Activated CD4-positive, alpha-beta memory T cell treated with anti-CD3 and anti-CD28 coated beads, Interleukin-2, amount 10 ng/mL, durations not matched to agents 7 days and 5 days (primary cell): ENCODE results near the gene CADM1. TPM values are rescaled to one million over a fixed set of nuclear protein-coding genes. Genes with fewer than 3 reads are reported as not detected.

Source experiments
- CTCF ChIA-PET: fragments of 350-600 bp; sonication (Branson Sonifier 250); formaldehyde crosslinking; loops from one replicate; lab custom pipeline; 2021; ENCODE audit warnings: antibody characterized with exemption, inconsistent platforms; lab: Charles Lee
- POLR2A ChIA-PET: fragments of 350-600 bp; sonication (Branson Sonifier 250); formaldehyde crosslinking; loops from one replicate; lab custom pipeline; 2021; ENCODE audit warnings: antibody characterized with exemption; lab: Charles Lee
- DNase-seq: peaks from one replicate; pipeline ENCODE4 v3.0.0-alpha.2; 2020
- H3K27ac Mint-ChIP-seq: one replicate; pipeline ENCODE4 v1.8.0; 2021; ENCODE audit warnings: mild to moderate bottlenecking, mixed read lengths
- H3K27me3 Mint-ChIP-seq: one replicate; pipeline ENCODE4 v1.8.0; 2021; ENCODE audit warnings: mixed read lengths
- H3K36me3 Mint-ChIP-seq: one replicate; pipeline ENCODE4 v1.8.0; 2021; ENCODE audit warnings: low read depth, mixed read lengths
- H3K4me1 Mint-ChIP-seq: one replicate; pipeline ENCODE4 v1.8.0; 2021; ENCODE audit warnings: mixed read lengths
- H3K4me3 Mint-ChIP-seq: one replicate; pipeline ENCODE4 v1.8.0; 2021; ENCODE audit warnings: mild to moderate bottlenecking, mixed read lengths
- H3K9me3 Mint-ChIP-seq: one replicate; pipeline ENCODE4 v1.8.0; 2021; ENCODE audit warnings: mixed read lengths
- total RNA-seq, 2 experiments: library from RNA; stranded (reverse); gene quantifications; one replicate each; pipeline ENCODE4 v1.2.3, GENCODE V29; 2021

The CADM1 gene
- total RNA-seq, 2 experiments from 2014 or later: 1.7 to 2.5 TPM

DNA sequence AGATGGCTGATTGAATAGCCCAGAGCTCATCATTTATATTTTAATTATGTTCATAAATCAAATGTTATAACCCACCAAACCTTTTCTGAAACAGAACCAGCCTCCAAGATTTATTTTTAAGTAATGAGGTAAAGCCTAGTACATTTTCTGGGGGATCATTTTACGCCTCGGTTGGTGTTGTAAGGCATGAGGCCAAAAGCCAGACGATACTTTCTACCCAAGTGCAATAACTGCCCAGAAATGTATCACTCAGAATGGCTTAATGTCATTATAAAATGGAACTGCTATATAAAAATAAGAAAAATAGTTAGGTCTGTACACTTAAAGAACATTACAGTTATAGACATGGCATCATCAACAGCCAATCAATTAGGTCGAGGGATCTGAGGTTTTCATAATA is 283.3 kb downstream of the CADM1 start:
- CTCF ChIA-PET: no interaction called here
- no peak for DNase-seq
- no peaks in the 10 kb centered on the region for H3K36me3 Mint-ChIP-seq
- peaks cover 63% of the 10 kb centered on the region for H3K4me1 Mint-ChIP-seq
- no peak overlapping the region for H3K27ac Mint-ChIP-seq
- H3K4me3 Mint-ChIP-seq: no peak overlapping the region
- peaks cover 34% of the 10 kb centered on the region for H3K27me3 Mint-ChIP-seq
- POLR2A ChIA-PET: no interaction called here
- peaks cover 2% of the 10 kb centered on the region for H3K9me3 Mint-ChIP-seq

DNA sequence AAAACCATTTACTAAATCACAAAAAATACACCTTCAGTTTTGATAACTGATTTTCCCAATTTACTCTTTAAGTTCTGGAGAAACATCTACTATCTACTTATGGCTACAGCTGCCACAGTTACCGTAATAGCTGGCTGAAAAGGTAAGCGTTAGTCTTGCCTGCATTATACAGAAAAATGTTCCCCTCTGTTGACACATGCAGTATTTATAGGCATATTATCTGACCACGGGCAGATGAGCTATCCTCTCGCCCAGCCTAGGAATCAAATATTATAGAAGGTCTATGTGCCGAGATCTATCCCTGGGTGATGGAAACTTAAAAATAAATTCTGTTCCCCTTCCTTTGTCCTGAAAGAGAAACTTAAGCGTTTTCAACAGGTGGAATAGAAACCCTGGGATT is 283.8 kb downstream of the CADM1 start:
- no peak for DNase-seq
- H3K4me3 Mint-ChIP-seq: no peak overlapping the region
- peaks cover 34% of the 10 kb centered on the region for H3K27me3 Mint-ChIP-seq
- CTCF ChIA-PET: no interaction called here
- no peak overlapping the region for H3K27ac Mint-ChIP-seq
- H3K9me3 Mint-ChIP-seq: peaks cover 2% of the 10 kb centered on the region
- POLR2A ChIA-PET: no interaction called here
- peaks cover 63% of the 10 kb centered on the region for H3K4me1 Mint-ChIP-seq
- no peaks in the 10 kb centered on the region for H3K36me3 Mint-ChIP-seq

DNA sequence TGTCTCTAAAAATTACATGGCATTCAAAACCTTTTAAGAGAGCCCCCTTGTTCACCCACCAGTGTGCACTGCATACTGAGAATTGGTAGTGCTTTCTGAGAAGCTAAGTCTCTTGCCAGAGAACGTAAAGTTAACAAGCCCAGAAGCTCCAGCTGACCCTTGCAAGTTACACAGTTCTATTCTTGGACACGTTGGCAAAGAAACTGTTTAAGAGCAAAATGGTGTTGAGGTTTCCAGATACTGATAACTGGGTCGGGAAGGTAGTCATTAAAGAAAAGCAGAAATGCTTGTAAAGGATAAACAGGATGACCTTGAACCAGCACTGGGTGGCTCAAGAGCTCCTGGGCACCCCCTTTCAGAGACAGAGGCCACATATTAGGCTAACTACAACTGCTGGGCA is 284.8 kb downstream of the CADM1 start:
- no peaks in the 10 kb centered on the region for H3K9me3 Mint-ChIP-seq

DNA sequence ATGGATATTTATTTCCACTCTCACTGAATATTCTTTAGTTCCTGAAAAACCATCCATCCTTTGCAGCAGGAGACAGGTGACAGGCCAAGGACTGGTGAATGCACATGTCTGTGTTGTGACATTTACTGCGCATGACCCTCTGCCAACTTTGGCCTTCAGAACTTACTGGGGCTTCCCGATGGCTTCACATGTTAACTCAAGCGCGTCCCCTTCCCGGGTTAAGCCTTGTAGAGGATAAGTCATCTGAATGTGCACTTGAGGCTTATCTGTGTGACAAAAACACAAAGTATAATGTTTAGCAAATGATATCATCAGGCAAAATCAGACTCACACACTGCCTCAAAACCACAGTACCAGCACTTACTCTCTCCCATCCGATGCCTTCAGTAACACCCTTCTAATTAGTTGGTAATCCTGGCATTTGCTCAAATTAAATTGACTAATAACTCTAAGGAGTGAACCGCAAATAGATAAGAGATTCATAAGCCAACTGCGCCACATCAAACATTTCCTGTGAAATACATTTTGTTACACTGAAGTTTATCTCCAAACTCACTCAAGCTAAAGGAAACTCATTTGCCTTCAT is 286.4 kb downstream of the CADM1 start:
- Mint-ChIP-seq H3K9me3 (no peaks in the 10 kb centered on the region), H3K4me3 (no peak overlapping the region), H3K36me3 (no peaks in the 10 kb centered on the region), H3K4me1 (peaks cover 49% of the 10 kb centered on the region), H3K27ac (no peak overlapping the region), H3K27me3 (peaks cover 26% of the 10 kb centered on the region)
- ChIA-PET POLR2A (no interaction called here), CTCF (no interaction called here)
- no peak for DNase-seq

More for the DNA sequence above, 284.8 kb downstream of the CADM1 start:
- H3K4me1 Mint-ChIP-seq: peaks cover 63% of the 10 kb centered on the region
- no peak overlapping the region for H3K27ac Mint-ChIP-seq
- H3K36me3 Mint-ChIP-seq: no peaks in the 10 kb centered on the region
- ChIA-PET POLR2A (no interaction called here), CTCF (no interaction called here)
- H3K4me3 Mint-ChIP-seq: no peak overlapping the region
- peaks cover 27% of the 10 kb centered on the region for H3K27me3 Mint-ChIP-seq
- DNase-seq: no peak

DNA sequence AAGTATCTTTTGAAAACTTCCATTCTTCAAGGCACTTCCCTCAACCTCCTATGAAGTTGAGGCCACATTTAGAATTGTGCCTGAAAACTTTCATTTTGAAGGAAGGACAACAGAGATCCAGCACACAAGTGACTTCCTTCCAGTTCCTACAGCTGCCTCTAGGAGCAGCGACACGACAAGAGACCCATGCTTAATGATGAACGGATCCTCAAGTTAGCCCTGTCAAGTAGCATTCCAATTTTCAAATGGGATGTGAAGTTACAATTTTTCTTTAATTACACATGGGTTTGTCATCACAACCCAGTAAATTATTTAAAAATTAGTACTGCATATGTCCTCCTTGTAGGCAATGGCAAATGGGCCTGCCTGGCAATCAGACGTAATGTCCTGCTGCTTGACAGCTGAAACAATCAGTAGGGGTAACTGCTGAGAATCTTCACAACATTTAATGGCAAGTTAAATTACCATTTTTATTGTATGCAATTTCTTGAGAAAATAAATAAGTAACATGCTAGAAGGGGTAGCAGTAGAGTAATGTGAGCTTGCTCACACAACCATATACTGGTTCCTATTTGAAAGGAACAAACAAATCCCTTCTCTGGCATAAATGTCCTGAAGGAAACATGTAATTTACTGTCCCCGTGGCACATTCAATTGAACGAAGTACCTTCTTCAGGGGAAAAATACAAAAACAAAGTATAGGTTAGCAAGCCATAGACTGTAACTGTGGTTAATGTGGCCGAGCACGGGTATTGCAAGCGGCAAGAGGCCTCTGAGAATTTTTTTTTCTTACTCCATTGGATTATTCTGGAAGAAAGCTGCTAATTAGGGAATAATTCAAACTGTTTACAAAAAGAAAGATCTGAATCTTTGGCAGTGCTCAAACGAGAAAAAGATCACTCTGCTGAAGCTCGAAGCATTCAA is 288.3 kb downstream of the CADM1 start:
- H3K4me1 Mint-ChIP-seq: peaks cover 32% of the 10 kb centered on the region
- POLR2A ChIA-PET: no interaction called here
- no peaks in the 10 kb centered on the region for H3K36me3 Mint-ChIP-seq
- no peak overlapping the region for H3K4me3 Mint-ChIP-seq
- H3K27me3 Mint-ChIP-seq: peaks cover 28% of the 10 kb centered on the region
- CTCF ChIA-PET: interaction anchor here (0.9 to 1.6 kb wide), 2 partner anchors 9 kb away, joined by 3 read pairs; no protein-coding TSS in a partner anchor
- no peak overlapping the region for H3K27ac Mint-ChIP-seq
- DNase-seq: no peak
- no peaks in the 10 kb centered on the region for H3K9me3 Mint-ChIP-seq

DNA sequence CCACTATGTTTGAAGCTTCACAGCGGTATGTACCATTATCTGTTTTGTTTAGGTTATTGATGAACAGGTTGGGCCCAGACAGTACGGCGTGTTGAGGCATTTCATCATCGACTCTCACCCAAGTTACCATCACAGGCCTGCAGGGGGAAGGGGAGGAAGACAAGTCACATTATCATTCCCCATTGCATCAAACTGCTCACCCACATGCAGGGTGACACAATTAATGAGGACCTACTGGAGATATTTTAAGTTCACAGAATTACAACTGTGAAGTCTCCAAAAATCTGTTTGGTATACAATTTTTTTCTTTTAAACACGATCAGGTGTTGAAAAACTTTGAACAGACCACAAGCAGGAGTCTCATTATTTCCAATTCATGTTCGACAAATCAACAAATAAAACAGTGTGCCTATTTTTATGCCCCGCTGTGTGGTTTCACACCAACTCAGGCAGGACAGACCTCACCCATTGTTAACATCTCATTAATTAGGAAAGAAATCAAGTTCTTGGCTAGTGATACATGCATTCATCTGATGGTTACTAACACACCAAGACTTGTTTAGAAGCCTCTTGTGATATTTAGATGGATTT is 289.5 kb downstream of the CADM1 start:
- Mint-ChIP-seq H3K4me3 (no peak overlapping the region), H3K36me3 (no peaks in the 10 kb centered on the region), H3K4me1 (peaks cover 32% of the 10 kb centered on the region), H3K27ac (no peak overlapping the region), H3K27me3 (peaks cover 28% of the 10 kb centered on the region), H3K9me3 (no peaks in the 10 kb centered on the region)
- ChIA-PET POLR2A (no interaction called here), CTCF (interaction anchor here (0.9 kb wide), 1 partner anchor 10 kb away, joined by 3 read pairs; no protein-coding TSS in a partner anchor)
- DNase-seq: no peak

DNA sequence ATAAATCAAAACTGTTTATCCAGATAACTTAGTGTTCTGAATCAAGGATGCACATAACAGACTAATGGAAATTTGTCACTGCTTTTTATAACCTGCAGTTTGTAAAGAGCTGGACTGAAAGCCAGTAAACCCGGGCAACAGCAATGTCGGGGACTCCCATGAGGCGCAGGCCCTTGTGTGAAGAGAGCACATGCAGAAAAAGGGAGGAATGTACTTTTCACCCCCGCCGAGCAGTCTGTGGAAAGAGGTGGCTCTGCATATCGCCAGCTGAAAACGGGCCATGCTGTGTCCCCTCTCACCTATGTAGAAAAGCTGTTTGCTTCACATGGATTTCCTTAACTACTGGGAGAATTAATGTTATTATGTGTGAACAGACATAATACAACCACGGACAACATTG is 291.2 kb downstream of the CADM1 start:
- H3K27me3 Mint-ChIP-seq: peaks cover 23% of the 10 kb centered on the region
- ChIA-PET CTCF (no interaction called here), POLR2A (no interaction called here)
- H3K9me3 Mint-ChIP-seq: no peaks in the 10 kb centered on the region
- no peak overlapping the region for H3K27ac Mint-ChIP-seq
- no peak for DNase-seq
- H3K4me1 Mint-ChIP-seq: peaks cover 18% of the 10 kb centered on the region
- no peaks in the 10 kb centered on the region for H3K36me3 Mint-ChIP-seq
- H3K4me3 Mint-ChIP-seq: no peak overlapping the region

DNA sequence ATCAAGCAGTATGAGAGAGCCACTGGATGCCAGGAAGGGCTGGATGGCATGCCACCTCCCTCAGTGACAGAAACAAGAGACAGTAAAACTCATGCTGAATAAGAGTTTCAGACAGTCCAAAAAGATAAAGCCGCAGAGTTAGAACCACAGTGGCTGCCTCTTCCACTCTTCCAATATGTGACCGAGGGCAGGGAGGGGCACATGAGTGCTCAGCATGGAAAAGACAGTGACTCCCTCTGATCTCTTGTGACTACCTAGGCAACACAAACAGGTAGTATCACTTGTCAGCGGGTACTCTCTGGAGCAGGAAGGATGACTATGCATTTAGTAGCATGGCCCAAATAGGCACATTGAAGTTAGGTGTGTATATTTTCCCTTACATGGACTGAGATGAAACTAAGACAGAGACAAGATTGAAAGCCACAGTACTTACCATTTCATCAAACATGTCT is 295.4 kb downstream of the CADM1 start:
- no peak overlapping the region for H3K4me3 Mint-ChIP-seq

DNA sequence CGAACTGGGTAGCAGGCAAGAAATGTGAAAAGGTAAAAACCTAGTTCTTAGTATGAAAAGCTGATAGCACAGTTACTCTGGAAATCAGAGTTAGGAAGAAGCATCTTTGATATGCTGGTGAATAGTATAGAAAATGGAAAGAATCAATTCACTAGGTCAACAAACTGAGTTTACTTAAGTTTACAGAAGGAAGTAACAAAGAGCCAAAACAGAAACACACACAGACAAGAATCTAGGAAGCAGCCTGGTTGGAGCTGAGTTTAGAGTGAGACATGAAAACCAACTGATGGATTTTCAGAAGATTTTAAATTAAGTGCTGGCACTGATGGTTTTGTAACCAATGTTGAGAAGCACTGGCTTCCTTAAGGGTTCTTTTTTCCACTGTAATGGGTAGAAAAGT is 296.3 kb downstream of the CADM1 start:
- peaks cover 3% of the 10 kb centered on the region for H3K4me1 Mint-ChIP-seq
- no peak overlapping the region for H3K4me3 Mint-ChIP-seq
- no peaks in the 10 kb centered on the region for H3K9me3 Mint-ChIP-seq
- no peak for DNase-seq
- peaks cover 27% of the 10 kb centered on the region for H3K27me3 Mint-ChIP-seq
- no peaks in the 10 kb centered on the region for H3K36me3 Mint-ChIP-seq
- ChIA-PET CTCF (no interaction called here), POLR2A (interaction anchor here (1.5 kb wide), 1 partner anchor 14 kb away, joined by 4 read pairs; no protein-coding TSS in a partner anchor)
- no peak overlapping the region for H3K27ac Mint-ChIP-seq

More for the DNA sequence above, 295.4 kb downstream of the CADM1 start:
- ChIA-PET CTCF (no interaction called here), POLR2A (no interaction called here)
- Mint-ChIP-seq H3K27me3 (peaks cover 24% of the 10 kb centered on the region), H3K9me3 (no peaks in the 10 kb centered on the region), H3K36me3 (no peaks in the 10 kb centered on the region), H3K4me1 (peaks cover 3% of the 10 kb centered on the region), H3K27ac (no peak overlapping the region)
- DNase-seq: no peak

DNA sequence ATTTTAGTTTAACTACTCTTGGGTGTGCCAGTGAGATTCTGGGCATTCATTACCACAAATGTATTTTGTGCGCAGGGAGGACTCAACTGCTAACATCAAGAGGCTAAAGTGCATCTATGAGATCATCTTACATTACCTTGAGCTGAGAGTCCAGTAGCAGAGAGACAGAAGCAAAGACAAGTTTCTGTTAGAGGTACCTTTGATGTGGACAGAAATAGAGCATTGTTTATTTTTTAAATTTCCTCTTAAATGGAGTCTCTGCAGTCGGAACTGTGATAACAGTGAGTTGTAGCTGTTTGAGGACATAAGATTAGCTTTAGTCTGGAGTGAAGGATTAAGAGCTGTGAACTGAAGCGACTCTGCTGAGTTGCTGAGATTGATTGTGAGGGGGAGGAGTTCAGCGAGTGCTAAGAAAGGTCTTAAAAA is 297.0 kb downstream of the CADM1 start:
- Mint-ChIP-seq H3K9me3 (no peaks in the 10 kb centered on the region), H3K4me3 (no peak overlapping the region), H3K4me1 (peaks cover 3% of the 10 kb centered on the region), H3K27me3 (peaks cover 29% of the 10 kb centered on the region), H3K36me3 (no peaks in the 10 kb centered on the region), H3K27ac (no peak overlapping the region)
- DNase-seq: no peak
- POLR2A ChIA-PET: interaction anchor here (1.5 kb wide), 1 partner anchor 15 kb away, joined by 4 read pairs; no protein-coding TSS in a partner anchor
- CTCF ChIA-PET: interaction anchor here (1.4 kb wide), 1 partner anchor 10 kb away, joined by 3 read pairs; no protein-coding TSS in a partner anchor

DNA sequence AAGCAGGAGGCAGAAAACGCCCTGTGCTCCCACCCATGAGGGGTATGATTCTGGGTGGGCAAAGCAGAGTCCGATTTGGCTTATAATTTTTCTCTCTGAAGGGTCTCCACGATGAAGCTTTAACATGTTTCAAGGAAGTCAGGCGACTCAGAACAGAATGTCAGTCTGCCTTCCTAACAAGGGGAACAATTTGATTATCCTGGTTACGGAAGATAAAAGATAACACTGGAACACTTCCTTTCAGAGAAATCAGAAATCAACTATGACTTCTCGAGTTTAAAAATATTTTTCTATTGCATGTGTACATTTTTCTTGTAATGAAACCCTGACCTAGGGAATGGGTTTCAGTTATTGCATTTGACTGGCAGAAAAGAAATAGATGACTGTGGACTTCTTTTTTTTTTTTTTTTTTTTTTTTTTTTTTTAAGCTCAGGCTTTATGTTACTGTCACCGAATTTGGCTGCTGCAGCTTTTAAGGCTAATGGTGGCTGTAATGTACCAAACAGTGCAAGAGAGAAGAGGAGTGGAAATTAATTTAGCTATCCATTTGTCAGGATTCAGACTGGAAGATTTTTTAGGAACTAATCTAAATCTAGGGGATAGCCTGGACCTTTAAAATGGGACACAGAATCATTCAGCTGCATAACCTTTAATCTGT is 297.7 kb downstream of the CADM1 start:
- Mint-ChIP-seq H3K9me3 (no peaks in the 10 kb centered on the region), H3K4me3 (no peak overlapping the region), H3K27ac (no peak overlapping the region), H3K36me3 (no peaks in the 10 kb centered on the region), H3K27me3 (peaks cover 29% of the 10 kb centered on the region), H3K4me1 (peaks cover 3% of the 10 kb centered on the region)
- ChIA-PET CTCF (interaction anchor here (1.4 kb wide), 1 partner anchor 10 kb away, joined by 3 read pairs; no protein-coding TSS in a partner anchor), POLR2A (interaction anchor here (1.5 kb wide), 1 partner anchor 16 kb away, joined by 4 read pairs; no protein-coding TSS in a partner anchor)
- no peak for DNase-seq

DNA sequence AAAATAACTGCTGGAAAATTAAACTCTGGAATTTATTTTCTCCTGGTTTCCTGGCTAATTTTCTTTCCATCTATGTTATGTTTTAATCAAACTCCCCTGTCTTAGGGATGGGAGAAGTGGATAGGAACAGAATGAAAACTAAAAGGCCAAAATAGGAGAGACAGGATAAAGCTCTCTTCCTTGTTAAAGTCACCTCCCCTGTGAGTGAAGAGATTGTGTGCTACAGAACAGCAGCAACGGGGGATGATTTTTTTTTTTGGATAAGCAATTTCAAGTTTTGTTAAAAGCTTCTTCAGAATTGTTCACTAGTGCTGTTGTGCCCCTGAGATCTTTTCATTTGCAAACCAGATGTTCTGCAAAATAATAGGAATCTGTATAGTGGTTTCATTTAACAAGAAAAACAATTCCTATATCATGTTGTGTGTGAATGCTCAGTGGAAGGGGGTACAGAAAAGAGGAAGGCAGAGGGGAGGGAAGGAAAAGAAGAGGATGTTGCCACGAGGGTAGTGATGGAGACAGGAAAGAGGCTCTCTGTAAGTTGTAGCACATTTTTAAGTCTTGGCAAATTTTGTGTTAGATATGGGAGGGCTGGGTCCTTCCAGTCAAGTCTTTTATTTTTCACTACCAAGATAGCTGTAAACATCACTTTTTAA is 301.2 kb downstream of the CADM1 start:
- H3K9me3 Mint-ChIP-seq: no peaks in the 10 kb centered on the region
- no peak for DNase-seq
- no peaks in the 10 kb centered on the region for H3K36me3 Mint-ChIP-seq
- no peak overlapping the region for H3K27ac Mint-ChIP-seq
- H3K4me3 Mint-ChIP-seq: no peak overlapping the region
- peaks cover 26% of the 10 kb centered on the region for H3K27me3 Mint-ChIP-seq
- ChIA-PET POLR2A (no interaction called here), CTCF (no interaction called here)
- H3K4me1 Mint-ChIP-seq: peaks cover 10% of the 10 kb centered on the region
